Amygdala (tissue), 56 donors: ENCODE results near the gene TWIST1.

Experiments used
- DNase-seq, 56 donors: peaks; one replicate each; lab custom pipeline; 2025; lab: John Stamatoyannopoulos, UW

The TWIST1 gene

GRCh38 chr7:19097165-19098055, 20.0 kb downstream of the TWIST1 start:
- no peak for DNase-seq

DNA sequence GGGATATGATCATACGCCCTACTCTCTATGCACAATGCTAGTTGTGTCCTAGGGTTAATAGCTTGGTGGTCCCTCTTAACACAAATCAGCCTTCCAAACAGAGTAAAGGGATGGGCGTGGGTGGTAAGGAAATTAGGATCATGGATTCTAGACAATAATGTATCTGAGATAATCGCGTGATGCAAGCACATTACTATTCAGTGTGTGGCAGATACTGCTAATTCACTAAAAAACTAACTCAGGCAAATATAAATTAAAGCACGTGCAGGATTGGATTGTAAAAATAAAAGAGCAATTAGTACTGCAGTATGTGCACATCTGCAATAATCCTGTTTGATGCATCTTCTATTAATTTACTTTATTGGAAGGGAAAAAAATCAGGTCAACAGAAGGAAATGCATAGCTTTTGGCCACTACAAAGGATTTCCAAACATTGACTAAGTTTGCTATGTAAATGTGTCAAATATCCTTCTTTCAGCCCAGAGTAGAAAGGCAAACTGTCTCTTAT, 22.0 kb downstream of the TWIST1 start:
- no peak for DNase-seq

DNA sequence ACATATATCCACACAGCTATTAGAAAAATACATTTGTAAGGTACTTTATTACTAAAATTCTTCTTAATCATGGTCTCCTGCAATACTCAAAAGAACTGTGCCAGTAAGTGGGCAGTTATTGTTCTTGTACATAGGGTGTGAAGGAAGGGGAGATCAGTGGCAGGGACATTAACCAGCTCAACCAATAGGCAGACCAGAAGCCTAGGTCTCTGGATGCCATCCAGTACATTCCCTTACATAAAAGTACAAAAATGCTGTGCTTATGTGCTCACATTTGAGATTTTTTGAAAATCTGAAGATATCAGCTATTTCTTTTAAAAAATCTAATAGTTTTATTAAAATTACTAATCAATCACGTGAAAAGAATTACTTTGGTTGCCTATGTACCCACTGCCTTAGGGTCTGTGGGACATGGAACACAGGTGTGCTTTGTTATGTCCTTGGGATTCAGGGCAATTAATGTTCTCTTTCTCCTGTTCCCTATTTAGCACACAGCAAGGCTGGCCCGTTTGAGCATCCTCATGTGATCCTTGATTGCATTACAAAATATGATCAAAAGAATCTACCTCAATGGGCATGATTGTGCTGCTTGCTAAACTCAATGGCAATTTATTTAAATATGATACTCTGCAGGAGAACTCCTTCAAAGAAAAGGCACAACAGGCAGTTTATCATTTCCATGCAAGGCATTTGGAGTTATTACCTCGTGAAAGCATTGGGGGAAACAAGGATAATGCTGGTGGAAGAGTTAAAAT, 22.7 kb downstream of the TWIST1 start:
- DNase-seq = no peak

GRCh38 chr7:19094138-19094537, 23.3 kb downstream of the TWIST1 start:
- no peak for DNase-seq

DNA sequence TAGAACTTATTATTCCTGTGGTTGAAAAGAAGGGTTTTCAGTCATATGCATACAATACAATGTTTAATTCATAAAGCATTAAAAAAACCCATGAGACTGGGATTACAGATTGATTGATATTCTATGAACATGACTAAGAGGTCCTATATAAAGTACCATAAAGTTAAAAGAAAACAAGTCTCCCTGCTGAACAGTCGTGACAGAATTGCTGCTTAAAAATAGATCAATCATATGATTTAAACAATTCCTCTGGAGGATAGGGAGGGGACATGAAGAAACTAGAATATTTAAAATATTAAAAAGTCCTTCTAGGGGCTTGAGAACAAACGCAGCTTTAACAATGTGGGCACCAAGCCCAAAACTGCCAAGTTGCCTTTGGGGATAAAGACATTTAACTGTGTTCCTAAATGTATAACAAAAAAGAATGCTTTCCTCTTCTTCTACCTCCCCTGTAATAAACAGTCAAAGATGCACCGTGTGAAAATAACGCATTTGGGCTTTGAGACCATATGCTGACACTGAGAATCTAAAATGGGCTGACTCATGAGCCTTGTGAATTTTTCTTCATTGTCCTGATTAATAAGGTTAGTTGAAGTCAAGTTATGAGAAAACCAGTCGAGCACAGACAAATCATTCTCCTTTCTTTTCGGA, 25.8 kb downstream of the TWIST1 start:
- DNase-seq = no peak

DNA sequence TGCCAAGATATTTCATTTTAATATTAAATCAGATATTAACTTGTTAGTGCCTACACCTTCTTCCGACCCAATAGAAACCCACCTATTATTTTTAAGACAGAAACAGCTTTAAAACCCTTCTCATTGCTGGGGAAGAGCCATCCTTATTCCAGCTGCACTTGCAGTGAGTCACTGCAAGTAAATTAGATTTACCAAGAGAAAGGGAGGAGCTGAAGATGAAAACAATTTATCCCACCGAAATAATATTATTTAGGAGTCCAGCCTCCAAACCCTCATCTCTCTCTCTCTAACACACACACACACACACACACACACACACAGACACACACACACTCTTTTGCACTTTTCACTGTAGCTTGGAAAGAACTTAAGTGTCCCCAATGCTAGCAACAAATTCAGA, 26.9 kb downstream of the TWIST1 start:
- no peak for DNase-seq

GRCh38 chr7:19089797-19090196, 27.6 kb downstream of the TWIST1 start:
- no peak for DNase-seq

GRCh38 chr7:19089378-19089777, 28.1 kb downstream of the TWIST1 start:
- DNase-seq = no peak

- no peak for DNase-seq
These were observed 37.3 kb downstream of the TWIST1 start for GRCh38 chr7:19080093-19080492.

- no peak for DNase-seq
These were observed 38.4 kb downstream of the TWIST1 start for GRCh38 chr7:19079066-19079465.

- no peak for DNase-seq
These were observed 47.6 kb downstream of the TWIST1 start for GRCh38 chr7:19069842-19070241.

DNA sequence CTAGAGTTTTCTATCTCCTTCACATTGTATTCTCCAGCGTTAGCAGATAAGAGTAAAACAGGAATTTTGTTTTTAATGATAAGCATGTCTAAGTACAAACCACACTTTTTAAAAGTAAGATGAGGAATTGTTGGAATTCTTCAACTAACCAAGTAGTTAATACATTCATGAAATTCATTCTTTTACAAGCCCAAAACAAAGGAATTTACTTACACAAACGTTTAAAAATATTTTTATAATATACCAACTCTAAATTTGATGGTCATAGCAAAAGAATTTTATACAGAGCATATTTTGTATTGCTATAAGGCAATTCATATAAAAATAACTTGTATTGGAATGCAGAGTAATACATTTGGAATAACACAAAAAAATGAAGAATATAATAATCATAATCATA, 51.3 kb downstream of the TWIST1 start:
- no peak for DNase-seq
